ENCODE results near the gene TPSG1.
"Not testable (repeated sequence)": the region's sequence is repeated elsewhere in the genome, so short reads cannot be mapped to it uniquely, and the experiment has no call there.

TPSG1 gene

GRCh38 chr16:1193825-1194581, 31.1 kb downstream of the TPSG1 start:
- DNase-seq, result no peak

- DNase-seq, result no peak
Observed at GRCh38 chr16:1193143-1193824, 31.8 kb downstream of the TPSG1 start.

GRCh38 chr16:1192384-1193073, 32.5 kb downstream of the TPSG1 start:
- no peak for DNase-seq

GRCh38 chr16:1190789-1191188, 34.3 kb downstream of the TPSG1 start:
- not testable (repeated sequence) for DNase-seq

- no peak for DNase-seq
Observed at GRCh38 chr16:1189455-1189854, 35.6 kb downstream of the TPSG1 start.

GRCh38 chr16:1188432-1189189, 36.5 kb downstream of the TPSG1 start:
- DNase-seq, result peak; percentile 81

GRCh38 chr16:1185460-1186207, 39.4 kb downstream of the TPSG1 start:
- not testable (repeated sequence) for DNase-seq

- DNase-seq, result no peak
Observed at GRCh38 chr16:1184980-1185379, 40.1 kb downstream of the TPSG1 start.

GRCh38 chr16:1184156-1184868, 40.8 kb downstream of the TPSG1 start:
- no peak for DNase-seq

- DNase-seq, result no peak
Observed at GRCh38 chr16:1182950-1183907, 41.8 kb downstream of the TPSG1 start.

GRCh38 chr16:1182316-1182671, 42.8 kb downstream of the TPSG1 start:
- DNase-seq, result no peak

GRCh38 chr16:1181404-1182315, 43.4 kb downstream of the TPSG1 start:
- DNase-seq, result no peak

- no peak for DNase-seq
Observed at GRCh38 chr16:1180549-1181403, 44.3 kb downstream of the TPSG1 start.

GRCh38 chr16:1178295-1178910, 46.7 kb downstream of the TPSG1 start:
- no peak for DNase-seq

GRCh38 chr16:1177750-1178149, 47.3 kb downstream of the TPSG1 start:
- no peak for DNase-seq

- DNase-seq, result no peak
Observed at GRCh38 chr16:1177053-1177452, 48.0 kb downstream of the TPSG1 start.

GRCh38 chr16:1176280-1176897, 48.7 kb downstream of the TPSG1 start:
- DNase-seq, result no peak

Data from activated effector memory CD4-positive, alpha-beta T cell treated with anti-CD3 and anti-CD28 coated beads, Interleukin-2, amount 50 U/mL, for 16 hours (primary cell).